SIG-M5 treated with dmso at 0.1 percent for 504 hours (cell line): ENCODE measurements around the gene KRTAP4-5.
"Not testable (repeated sequence)": the region's sequence is repeated elsewhere in the genome, so short reads cannot be mapped to it uniquely, and the experiment has no call there.

Experiments used
- DNase-seq: peaks from one replicate; lab custom pipeline; 2025; ENCODE audit not compliant: unreplicated experiment; lab: John Stamatoyannopoulos, UW

The KRTAP4-5 gene

DNA sequence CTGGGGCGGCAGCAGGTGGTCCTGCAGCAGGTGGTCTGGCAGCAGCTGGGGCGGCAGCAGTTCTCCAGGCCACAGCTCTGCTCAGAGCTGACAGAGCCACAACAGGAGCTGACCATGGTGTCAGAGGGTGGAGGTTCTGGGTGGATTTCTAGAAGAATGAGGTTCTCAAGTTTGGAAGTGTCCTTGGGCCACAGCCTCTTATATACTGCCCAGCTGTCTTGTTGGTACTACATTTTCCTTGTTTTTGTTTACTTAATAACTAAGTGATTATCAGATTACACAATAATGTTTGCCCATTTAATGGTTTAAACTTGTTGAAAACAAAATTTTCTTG is at the start of gene KRTAP4-5:
Gene KRTAP4-5, minus strand, starts transcription at position 174 of the 334 bp plus-strand sequence. Its CDS starts 58 bp downstream, at position 116.
- no peak for DNase-seq

DNA sequence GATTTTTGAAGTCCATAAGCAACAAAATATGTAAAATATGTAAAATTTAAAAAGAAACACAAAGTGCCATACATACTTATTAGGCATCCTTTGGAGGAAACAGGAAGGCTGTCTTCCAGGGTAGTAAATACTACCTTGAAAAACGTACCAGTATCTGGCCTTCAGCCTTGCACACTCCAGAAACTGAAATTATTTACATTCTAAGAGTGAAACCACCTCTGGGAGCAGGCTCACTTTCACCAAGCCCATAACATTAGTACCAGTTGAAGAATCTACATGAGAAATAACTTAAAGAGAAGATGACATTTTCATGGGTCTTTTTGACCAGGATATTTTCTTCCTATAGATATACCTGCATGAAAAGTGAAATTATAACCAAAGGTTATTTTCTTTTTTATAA is 46.4 kb upstream of the KRTAP4-5 start:
- no peak for DNase-seq

GRCh38 chr17:41190328-41190727 is 40.7 kb upstream of the KRTAP4-5 start:
- no peak for DNase-seq

DNA sequence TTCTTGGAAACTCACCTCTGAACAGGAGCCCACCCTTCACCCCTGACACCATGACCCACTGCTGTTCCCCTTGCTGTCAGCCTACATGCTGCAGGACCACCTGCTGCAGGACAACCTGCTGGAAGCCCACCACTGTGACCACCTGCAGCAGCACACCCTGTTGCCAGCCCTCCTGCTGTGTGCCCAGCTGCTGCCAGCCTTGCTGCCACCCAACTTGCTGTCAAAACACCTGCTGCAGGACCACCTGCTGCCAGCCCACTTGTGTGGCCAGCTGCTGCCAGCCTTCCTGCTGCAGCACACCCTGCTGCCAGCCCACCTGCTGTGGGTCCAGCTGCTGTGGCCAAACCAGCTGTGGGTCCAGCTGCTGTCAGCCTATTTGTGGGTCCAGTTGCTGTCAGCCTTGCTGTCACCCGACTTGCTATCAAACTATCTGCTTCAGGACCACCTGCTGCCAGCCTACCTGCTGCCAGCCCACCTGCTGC is 40.3 kb upstream of the KRTAP4-5 start, which contains the start of gene KRTAP9-1:
Gene KRTAP9-1, plus strand, starts transcription at position 51 of the 482 bp plus-strand sequence. Its CDS starts 0 bp downstream, at position 51.
- DNase-seq, result not testable (repeated sequence)

- DNase-seq, result no peak
These were observed 37.2 kb upstream of the KRTAP4-5 start for GRCh38 chr17:41186872-41187271.

DNA sequence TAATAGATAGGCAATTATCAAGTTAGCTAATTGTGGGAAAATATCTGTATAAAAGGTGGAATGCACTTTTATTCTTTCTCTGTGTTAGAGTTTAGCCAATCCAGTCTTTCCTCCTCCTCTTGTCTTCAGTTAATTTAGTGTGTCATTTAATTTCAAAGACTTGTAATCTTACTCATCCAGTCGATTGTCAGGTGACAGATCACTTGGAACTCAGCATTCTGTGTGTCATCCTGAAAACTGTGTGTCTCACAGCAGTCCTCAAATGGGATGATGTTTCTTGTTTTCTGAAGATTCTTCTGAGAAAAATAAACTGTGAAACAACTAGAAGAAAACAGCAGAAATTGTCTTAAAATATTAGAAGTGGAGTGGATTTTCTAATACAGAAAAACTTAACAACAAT is 35.4 kb upstream of the KRTAP4-5 start:
- DNase-seq, result no peak

DNA sequence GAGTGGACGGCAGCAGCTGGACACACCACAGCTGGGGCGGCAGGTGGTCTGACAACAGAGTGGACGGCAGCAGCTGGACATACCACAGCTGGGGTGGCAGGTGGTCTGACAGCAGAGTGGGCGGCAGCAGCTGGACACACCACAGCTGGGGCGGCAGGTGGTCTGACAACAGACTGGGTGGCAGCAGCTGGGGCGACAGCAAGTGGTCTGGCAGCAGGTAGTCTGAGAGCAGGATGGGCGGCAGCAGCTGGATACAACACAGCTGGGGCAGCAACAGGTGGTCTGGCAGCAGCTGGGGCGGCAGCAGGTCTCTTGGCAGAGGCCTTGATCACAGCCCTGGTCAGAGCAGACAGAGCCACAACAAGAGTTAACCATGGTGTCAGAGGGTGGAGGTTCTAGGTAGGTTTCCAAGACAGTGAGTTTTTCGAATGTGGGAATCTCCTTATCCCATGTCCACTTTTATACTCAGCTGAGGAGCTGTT is 34.9 kb upstream of the KRTAP4-5 start, which contains the start of gene KRTAP4-1:
Gene KRTAP4-1, minus strand, starts transcription at position 432 of the 482 bp plus-strand sequence. Its CDS starts 57 bp downstream, at position 375.
- DNase-seq, result no peak

GRCh38 chr17:41178843-41179616 is 29.4 kb upstream of the KRTAP4-5 start:
- DNase-seq, result no peak

DNA sequence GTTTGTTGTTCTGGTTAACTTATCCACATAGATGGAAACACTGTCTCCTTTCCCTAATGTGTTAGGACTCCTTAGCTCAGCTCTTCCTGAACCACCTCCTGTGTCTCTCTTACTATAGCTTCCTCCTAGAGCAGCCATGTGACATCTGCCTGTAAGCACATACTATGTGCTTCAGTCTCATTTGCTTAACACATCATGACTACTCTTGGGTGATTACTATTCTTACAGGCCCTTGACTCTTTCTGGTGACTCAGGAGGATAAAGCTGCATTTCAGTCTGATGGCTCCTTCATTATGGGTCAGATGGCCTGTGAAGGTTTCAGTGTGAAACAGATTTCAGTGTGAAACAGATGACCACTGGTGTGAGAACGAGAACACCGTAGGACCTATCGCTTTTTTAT is 28.7 kb upstream of the KRTAP4-5 start:
- DNase-seq, result no peak

GRCh38 chr17:41177727-41178271 is 28.2 kb upstream of the KRTAP4-5 start, which contains the start of gene KRTAP4-2:
Gene KRTAP4-2, minus strand, starts transcription at chr17:41178221. Its CDS starts 57 bp downstream, at chr17:41178164.
- DNase-seq, result no peak

GRCh38 chr17:41176744-41177387 is 27.2 kb upstream of the KRTAP4-5 start:
- no peak for DNase-seq

- no peak for DNase-seq
These were observed 22.3 kb upstream of the KRTAP4-5 start for GRCh38 chr17:41171886-41172285.

GRCh38 chr17:41168121-41168520 is 18.5 kb upstream of the KRTAP4-5 start, which contains the start of gene KRTAP4-3:
Gene KRTAP4-3, minus strand, starts transcription at chr17:41168221. Its CDS starts 49 bp downstream, at chr17:41168172.
- DNase-seq, result no peak

- no peak for DNase-seq
These were observed 17.9 kb upstream of the KRTAP4-5 start for GRCh38 chr17:41167561-41167960.

GRCh38 chr17:41163828-41164227 is 14.2 kb upstream of the KRTAP4-5 start:
- no peak for DNase-seq

- no peak for DNase-seq
These were observed 11.0 kb upstream of the KRTAP4-5 start, which contains the start of gene KRTAP4-4 for GRCh38 chr17:41160648-41161047. Gene KRTAP4-4, minus strand, starts transcription at chr17:41160748. Its CDS starts 57 bp downstream, at chr17:41160691.

- not testable (repeated sequence) for DNase-seq
These were observed 10.6 kb upstream of the KRTAP4-5 start for GRCh38 chr17:41160190-41160589.

DNA sequence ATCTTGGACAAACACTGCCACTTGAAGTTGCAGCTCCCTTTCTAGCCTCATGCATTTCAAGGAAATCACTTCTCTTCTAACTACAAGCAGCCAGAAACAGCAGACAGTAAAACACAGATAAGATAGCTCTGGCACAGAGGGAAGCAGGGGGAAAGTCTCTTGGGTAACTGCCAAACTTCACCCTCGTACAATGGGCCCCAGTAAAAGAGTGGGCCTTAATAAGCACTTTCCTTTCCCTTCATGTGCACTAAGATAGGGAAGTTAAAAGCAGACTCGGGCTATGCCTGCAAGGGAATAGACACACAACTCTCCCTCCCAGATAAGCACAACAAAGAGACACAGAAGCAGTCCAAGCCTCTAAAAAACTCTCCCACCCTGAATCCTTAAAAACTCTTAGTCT is 4.2 kb upstream of the KRTAP4-5 start:
- DNase-seq, result no peak

DNA sequence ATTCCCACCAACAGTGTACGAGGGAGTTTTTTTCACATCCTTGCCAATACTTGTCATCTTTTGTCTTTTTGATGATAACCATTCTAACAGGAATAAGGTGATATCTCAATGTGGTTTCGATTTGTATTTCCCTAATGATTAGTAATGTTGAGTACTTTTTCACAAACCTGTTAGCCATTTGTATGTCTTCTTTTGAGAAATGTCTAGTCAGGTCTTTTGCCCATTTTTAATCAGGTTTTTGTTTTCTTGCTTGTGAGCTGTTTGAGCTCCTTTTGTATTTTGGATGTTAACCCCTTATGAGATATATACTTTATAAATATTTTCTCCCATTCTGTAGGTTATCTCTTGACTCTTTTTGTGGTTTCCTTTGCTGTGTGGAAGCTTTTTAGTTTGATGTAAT is 1.9 kb upstream of the KRTAP4-5 start:
- DNase-seq, result no peak

DNA sequence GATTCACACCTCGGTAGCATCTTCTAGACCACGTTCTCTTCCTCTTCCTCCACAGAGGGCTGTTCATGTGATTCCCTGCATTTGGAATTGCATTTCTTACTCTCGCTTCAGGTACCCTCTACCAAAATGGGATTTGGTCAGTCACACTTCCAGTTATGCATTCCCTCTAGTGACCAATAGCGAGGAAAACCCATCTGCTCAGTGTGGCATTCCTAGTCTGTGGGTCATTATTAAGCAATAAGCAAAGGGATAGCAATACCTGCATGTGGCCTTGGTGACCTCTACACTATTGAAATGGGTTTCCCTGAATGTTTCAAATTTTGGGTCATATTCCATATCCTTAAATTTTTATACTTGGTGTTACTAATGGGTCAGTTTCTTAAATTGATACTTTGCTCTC is 401 bp upstream of the KRTAP4-5 start:
- DNase-seq, result no peak

DNA sequence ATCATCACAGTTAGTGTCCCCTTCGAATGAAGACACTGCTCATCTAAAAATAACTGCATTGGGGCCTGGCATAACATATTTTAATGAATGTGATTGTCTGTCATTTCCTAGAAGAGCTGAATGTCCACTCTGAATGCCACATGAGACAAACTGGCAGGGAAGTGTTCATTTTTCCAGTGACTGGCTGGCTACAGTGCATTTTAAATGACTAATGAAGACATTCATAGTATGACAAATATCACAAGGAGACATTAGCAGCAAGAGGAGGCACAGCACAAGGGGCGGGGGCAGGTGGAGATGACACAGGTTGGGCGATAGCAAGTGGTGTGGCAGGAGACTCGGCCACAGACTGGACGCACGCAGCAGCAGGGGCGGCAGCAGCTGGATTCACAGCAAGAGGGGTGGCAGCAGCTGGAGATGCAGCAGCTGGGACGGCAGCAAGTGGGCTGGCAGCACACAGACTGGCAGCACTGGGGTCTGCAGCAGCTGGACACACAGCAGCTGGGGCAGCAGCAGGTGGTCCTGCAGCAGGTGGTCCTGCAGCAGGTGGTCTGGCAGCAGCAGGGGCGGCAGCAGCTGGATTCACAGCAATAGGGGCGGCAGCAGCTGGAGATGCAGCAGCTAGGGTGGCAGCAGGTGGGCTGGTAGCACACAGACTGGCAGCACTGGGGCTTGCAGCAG is 514 bp downstream of the KRTAP4-5 start:
- DNase-seq, result not testable (repeated sequence)
